ENCODE measurements around the gene ITPKC. TPM values are rescaled to one million over a fixed set of nuclear protein-coding genes. Genes with fewer than 3 reads are reported as not detected.

Gene ITPKC
- total and polyA plus RNA-seq, 3 experiments from 2014 or later = 5.5 to 8.9 (median 5.7) TPM

DNA sequence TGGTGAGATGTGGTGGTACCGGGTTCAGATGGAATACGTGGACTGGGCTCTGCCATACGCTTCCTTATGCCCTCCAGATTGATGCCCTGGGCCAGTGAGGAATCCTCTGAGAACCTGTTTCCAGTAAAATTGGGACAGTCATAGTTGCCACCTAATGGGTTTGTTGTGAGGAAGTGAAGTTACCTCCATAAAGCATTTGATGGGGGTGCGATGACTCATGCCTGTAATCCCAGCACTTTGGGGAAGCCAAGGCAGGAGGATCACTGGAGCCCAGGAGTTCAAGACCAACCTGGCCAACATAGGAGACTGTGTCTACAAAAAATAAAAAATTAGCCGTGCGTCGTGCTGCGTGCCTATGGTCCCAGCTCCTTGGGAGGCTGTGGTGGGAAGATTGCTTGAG, 38.9 kb downstream of the ITPKC start:
- Mint-ChIP-seq H3K9me3 (no peaks in the 10 kb centered on the region), H3K4me3 (peak overlapping the region; percentile 51 to 98 (median 87)), H3K36me3 (peaks cover 4 to 72% (median 20%) of the 10 kb centered on the region in 3 donors), H3K4me1 (peaks cover 50 to 69% (median 65%) of the 10 kb centered on the region in 3 donors), H3K27me3 (no peaks in the 10 kb centered on the region), H3K27ac (peak overlapping the region; percentile 66 to 98 (median 91))
- H3K27me3 ChIP-seq (ENCODE audit: insufficient read depth, low read length, poor library complexity, severe bottlenecking) = no peaks in the 10 kb centered on the region
- ChIA-PET CTCF (interaction anchor here (0.7 to 6.3 kb wide), 6 partner anchors 22 to 121 kb away, joined by 3 to 23 read pairs (median 6); partner anchors contain the start of genes EGLN2 and RAB4B), POLR2A (interaction anchor here (2.4 to 10.5 kb wide), 2 partner anchors 22 to 93 kb away, joined by 7 to 110 read pairs; partner anchors contain the start of gene RAB4B)
- peaks cover 27% of the 10 kb centered on the region for H3K36me3 ChIP-seq (ENCODE audit: insufficient read depth, low read length)
- no peak for DNase-seq
- no peaks in the 10 kb centered on the region for H3K9me3 ChIP-seq (ENCODE audit: low read length)
- H3K4me1 ChIP-seq (ENCODE audit: insufficient read depth, low read length) = peaks cover 44% of the 10 kb centered on the region
- H3K27ac ChIP-seq (ENCODE audit: low read depth, low read length) = no peak overlapping the region
- peak overlapping the region; percentile 26 for H3K4me3 ChIP-seq (ENCODE audit: low read length)

DNA sequence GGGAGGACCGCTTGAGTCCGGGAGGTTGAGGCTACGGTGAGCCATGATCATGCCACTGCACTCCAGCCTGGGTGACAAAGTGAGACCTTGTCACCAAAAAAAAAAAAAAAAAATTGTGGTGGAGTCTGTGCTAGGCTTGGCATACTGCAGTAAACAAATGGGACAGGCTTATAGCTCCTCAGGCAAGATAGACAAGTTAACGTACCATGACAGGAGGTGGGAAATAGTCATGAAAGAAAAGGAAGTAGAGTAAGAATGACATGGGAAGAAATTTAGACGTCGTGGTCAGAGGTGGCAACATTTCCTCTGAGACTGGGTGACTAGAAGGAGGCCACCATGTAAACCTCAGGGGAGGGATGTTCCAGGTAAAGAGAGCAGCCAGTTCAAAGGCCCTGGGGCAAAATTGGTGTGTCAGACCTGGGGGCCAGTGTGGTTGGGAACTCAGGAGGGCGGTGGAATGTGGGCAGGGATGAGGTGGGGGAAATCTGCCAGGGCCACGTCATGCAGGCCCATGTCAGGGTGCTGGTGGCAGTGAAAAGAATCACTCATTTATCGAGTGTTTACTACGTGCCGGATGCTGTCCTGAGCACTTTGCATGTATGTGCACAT, 39.7 kb downstream of the ITPKC start:
- Histone ChIP-seq H3K9me3 (ENCODE audit: low read length) (no peaks in the 10 kb centered on the region), H3K27me3 (ENCODE audit: insufficient read depth, low read length, poor library complexity, severe bottlenecking) (no peaks in the 10 kb centered on the region), H3K27ac (ENCODE audit: low read depth, low read length) (no peak overlapping the region), H3K36me3 (ENCODE audit: insufficient read depth, low read length) (peaks cover 33% of the 10 kb centered on the region), H3K4me1 (ENCODE audit: insufficient read depth, low read length) (peaks cover 44% of the 10 kb centered on the region), H3K4me3 (ENCODE audit: low read length) (no peak overlapping the region)
- Mint-ChIP-seq H3K4me3 (peak overlapping the region; percentile 13 to 88 (median 67)), H3K36me3 (peaks cover 4 to 71% (median 23%) of the 10 kb centered on the region in 3 donors), H3K27me3 (no peaks in the 10 kb centered on the region), H3K4me1 (peaks cover 49 to 73% (median 67%) of the 10 kb centered on the region in 3 donors), H3K27ac (peak overlapping the region; percentile 82 to 98 (median 88)), H3K9me3 (no peaks in the 10 kb centered on the region)
- POLR2A ChIA-PET = interaction anchor here (0.6 to 10.5 kb wide), 3 partner anchors 16 to 94 kb away, joined by 4 to 110 read pairs (median 7); partner anchors contain the start of gene RAB4B
- DNase-seq = peak in 4 of 5 donors; percentile 37 to 58 (median 52)
- CTCF ChIA-PET = interaction anchor here (0.8 to 6.3 kb wide), 6 partner anchors 22 to 94 kb away, joined by 3 to 23 read pairs (median 6); partner anchors contain the start of genes EGLN2 and RAB4B

DNA sequence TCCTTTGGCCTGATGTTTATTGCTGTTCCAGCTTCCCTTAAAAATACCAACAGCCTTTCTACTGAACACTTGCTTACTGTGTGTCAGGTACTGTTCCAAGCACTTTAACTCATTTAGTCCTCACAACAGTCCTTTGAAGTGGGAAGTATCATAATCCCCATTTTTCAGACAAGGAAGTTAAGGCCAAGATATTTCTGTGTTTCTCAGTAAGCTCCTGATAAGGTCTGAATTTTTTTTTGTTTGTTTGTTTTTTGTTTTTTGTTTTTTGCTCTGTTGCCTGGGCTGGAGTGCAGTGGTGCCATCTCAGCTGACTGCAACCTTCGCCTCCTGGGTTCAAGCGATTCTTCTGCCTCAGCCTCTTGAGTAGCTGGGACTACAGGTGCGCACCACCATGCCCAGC, 41.6 kb downstream of the ITPKC start:
- peaks cover 53 to 78% (median 71%) of the 10 kb centered on the region in 3 donors for H3K4me1 Mint-ChIP-seq
- H3K9me3 Mint-ChIP-seq = no peaks in the 10 kb centered on the region
- ChIA-PET POLR2A (interaction anchor here (0.6 to 10.5 kb wide), 3 partner anchors 9 to 40 kb away, joined by 3 to 110 read pairs (median 5); partner anchors contain the start of genes EGLN2 and RAB4B), CTCF (interaction anchor here (1.2 kb wide), 1 partner anchor 11 kb away, joined by 3 read pairs; no protein-coding TSS in a partner anchor)
- H3K27me3 Mint-ChIP-seq = no peaks in the 10 kb centered on the region
- Histone ChIP-seq H3K27ac (ENCODE audit: low read depth, low read length) (no peak overlapping the region), H3K27me3 (ENCODE audit: insufficient read depth, low read length, poor library complexity, severe bottlenecking) (no peaks in the 10 kb centered on the region), H3K4me3 (ENCODE audit: low read length) (no peak overlapping the region), H3K36me3 (ENCODE audit: insufficient read depth, low read length) (peaks cover 50% of the 10 kb centered on the region), H3K4me1 (ENCODE audit: insufficient read depth, low read length) (peaks cover 39% of the 10 kb centered on the region), H3K9me3 (ENCODE audit: low read length) (no peaks in the 10 kb centered on the region)
- no peak for DNase-seq
- H3K27ac Mint-ChIP-seq = peak overlapping the region in 7 of 8 donors; percentile 1 to 93 (median 81)
- peak overlapping the region in 1 of 7 donors; percentile 38 for H3K4me3 Mint-ChIP-seq
- peaks cover 9 to 82% (median 31%) of the 10 kb centered on the region in 3 donors for H3K36me3 Mint-ChIP-seq

DNA sequence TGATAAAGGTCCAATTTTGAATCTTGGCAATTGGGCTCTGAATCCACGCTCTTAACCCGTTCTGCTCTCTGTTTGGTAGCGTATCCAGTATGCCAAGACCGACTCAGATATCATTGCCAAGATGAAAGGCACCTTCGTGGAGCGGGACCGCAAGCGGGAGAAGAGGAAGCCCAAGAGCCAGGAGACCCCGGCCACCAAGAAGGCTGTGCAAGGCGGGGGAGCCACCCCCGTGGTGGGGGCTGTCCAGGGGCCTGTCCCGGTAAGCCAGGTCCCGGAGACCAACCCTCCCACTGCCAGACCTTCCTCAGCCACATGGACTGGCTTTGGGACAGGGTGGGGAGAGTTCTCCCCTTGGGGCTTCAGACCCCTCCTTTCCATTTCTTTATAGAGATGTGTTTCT, 42.4 kb downstream of the ITPKC start:
- Mint-ChIP-seq H3K4me1 (peaks cover 58 to 83% (median 76%) of the 10 kb centered on the region in 3 donors), H3K27me3 (no peaks in the 10 kb centered on the region), H3K4me3 (no peak overlapping the region), H3K27ac (peak overlapping the region in 1 of 8 donors; percentile 81), H3K36me3 (peaks cover 17 to 88% (median 35%) of the 10 kb centered on the region in 3 donors), H3K9me3 (no peaks in the 10 kb centered on the region)
- Histone ChIP-seq H3K4me1 (ENCODE audit: insufficient read depth, low read length) (peaks cover 41% of the 10 kb centered on the region), H3K9me3 (ENCODE audit: low read length) (no peaks in the 10 kb centered on the region), H3K36me3 (ENCODE audit: insufficient read depth, low read length) (peaks cover 59% of the 10 kb centered on the region), H3K27ac (ENCODE audit: low read depth, low read length) (no peak overlapping the region), H3K27me3 (ENCODE audit: insufficient read depth, low read length, poor library complexity, severe bottlenecking) (no peaks in the 10 kb centered on the region), H3K4me3 (ENCODE audit: low read length) (no peak overlapping the region)
- CTCF ChIA-PET = interaction anchor here (1.0 to 1.2 kb wide), 2 partner anchors 10 to 12 kb away, joined by 3 to 6 read pairs; no protein-coding TSS in a partner anchor
- POLR2A ChIA-PET = no interaction called here
- no peak for DNase-seq

DNA sequence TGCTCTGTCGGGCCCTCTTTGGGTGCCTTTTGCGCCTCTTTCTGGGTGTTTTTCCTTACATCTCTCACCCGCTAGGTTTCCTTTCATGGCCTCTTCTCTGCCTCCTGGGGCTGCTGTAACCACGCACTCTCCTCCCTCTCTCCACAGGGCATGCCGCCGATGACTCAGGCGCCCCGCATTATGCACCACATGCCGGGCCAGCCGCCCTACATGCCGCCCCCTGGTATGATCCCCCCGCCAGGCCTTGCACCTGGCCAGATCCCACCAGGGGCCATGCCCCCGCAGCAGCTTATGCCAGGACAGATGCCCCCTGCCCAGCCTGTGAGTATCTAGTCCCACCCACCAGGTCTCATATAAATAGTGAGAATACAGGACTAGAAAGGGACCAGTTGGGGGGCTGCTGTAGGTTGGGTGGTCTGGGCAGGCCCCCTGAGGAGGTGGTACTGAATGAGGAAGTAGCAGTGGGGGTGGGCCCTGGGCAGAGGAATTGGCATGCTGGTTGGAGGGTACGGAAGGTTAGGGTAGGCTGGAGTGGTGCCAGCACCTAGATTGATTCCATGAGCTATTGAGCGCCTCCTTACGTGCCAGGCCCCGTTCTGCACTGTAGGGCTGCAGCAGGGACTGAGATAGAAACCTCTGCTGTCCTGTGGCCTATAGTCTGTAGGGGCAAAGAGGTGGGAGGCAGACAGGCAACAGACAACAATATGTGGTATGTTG, 46.0 kb downstream of the ITPKC start:
- peak overlapping the region in 2 of 7 donors; percentile 51 to 80 for H3K4me3 Mint-ChIP-seq
- H3K36me3 Mint-ChIP-seq = peaks cover 25 to 83% (median 35%) of the 10 kb centered on the region in 3 donors
- H3K36me3 ChIP-seq (ENCODE audit: insufficient read depth, low read length) = peaks cover 65% of the 10 kb centered on the region
- H3K27me3 Mint-ChIP-seq = no peaks in the 10 kb centered on the region
- no peak overlapping the region for H3K4me3 ChIP-seq (ENCODE audit: low read length)
- H3K27me3 ChIP-seq (ENCODE audit: insufficient read depth, low read length, poor library complexity, severe bottlenecking) = no peaks in the 10 kb centered on the region
- H3K4me1 Mint-ChIP-seq = peaks cover 47 to 67% (median 63%) of the 10 kb centered on the region in 3 donors
- CTCF ChIA-PET = no interaction called here
- no peaks in the 10 kb centered on the region for H3K9me3 Mint-ChIP-seq
- no peak for DNase-seq
- H3K27ac ChIP-seq (ENCODE audit: low read depth, low read length) = no peak overlapping the region
- POLR2A ChIA-PET = no interaction called here
- no peaks in the 10 kb centered on the region for H3K9me3 ChIP-seq (ENCODE audit: low read length)
- peaks cover 28% of the 10 kb centered on the region for H3K4me1 ChIP-seq (ENCODE audit: insufficient read depth, low read length)
- H3K27ac Mint-ChIP-seq = peak overlapping the region; percentile 44 to 96 (median 90)

DNA sequence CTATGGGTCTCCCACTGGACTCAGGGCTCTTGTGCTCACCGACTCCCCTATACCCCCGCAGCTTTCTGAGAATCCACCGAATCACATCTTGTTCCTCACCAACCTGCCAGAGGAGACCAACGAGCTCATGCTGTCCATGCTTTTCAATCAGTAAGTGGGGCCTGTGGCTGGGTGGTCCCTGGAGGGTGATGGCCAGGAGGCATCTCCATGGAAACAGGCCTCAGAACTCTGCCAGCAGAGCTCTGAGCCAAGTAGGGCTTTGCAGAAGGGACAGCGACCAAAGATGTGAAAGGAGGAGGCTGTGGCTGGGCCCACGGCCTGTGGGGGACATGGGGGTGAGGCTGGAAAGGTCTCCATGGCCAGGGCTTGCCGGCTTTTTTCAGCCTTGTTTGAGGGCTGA, 46.6 kb downstream of the ITPKC start:
- no peaks in the 10 kb centered on the region for H3K9me3 ChIP-seq (ENCODE audit: low read length)
- peaks cover 42 to 62% (median 59%) of the 10 kb centered on the region in 3 donors for H3K4me1 Mint-ChIP-seq
- peaks cover 28% of the 10 kb centered on the region for H3K4me1 ChIP-seq (ENCODE audit: insufficient read depth, low read length)
- no peak overlapping the region for H3K27ac ChIP-seq (ENCODE audit: low read depth, low read length)
- ChIA-PET POLR2A (no interaction called here), CTCF (no interaction called here)
- no peaks in the 10 kb centered on the region for H3K27me3 ChIP-seq (ENCODE audit: insufficient read depth, low read length, poor library complexity, severe bottlenecking)
- DNase-seq = no peak
- H3K27ac Mint-ChIP-seq = peak overlapping the region; percentile 51 to 96 (median 90)
- peak overlapping the region in 1 of 7 donors; percentile 51 for H3K4me3 Mint-ChIP-seq
- H3K27me3 Mint-ChIP-seq = no peaks in the 10 kb centered on the region
- H3K36me3 ChIP-seq (ENCODE audit: insufficient read depth, low read length) = peaks cover 65% of the 10 kb centered on the region
- H3K9me3 Mint-ChIP-seq = no peaks in the 10 kb centered on the region
- H3K36me3 Mint-ChIP-seq = peaks cover 21 to 77% (median 31%) of the 10 kb centered on the region in 3 donors
- H3K4me3 ChIP-seq (ENCODE audit: low read length) = no peak overlapping the region

DNA sequence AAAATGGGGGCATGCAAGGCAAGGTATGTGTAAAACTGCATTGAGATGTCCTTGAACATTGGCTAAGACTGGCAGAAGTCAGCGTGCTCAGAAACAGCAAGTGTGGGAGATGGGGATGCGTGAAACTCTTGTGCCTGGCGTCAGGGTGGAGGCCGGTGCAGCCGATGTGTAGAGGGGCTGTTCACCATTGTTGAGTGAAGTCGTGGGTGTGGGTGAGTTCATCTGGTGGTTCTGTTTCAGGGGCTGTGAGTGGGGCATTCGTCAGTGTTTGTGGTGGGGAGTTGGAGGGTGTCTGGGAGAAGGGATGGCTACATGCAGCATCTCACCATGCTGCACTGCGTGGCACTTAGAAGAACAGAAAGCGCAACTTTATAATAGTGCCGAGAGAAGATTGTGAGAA, 47.1 kb downstream of the ITPKC start:
- H3K4me1 Mint-ChIP-seq = peaks cover 42 to 63% (median 59%) of the 10 kb centered on the region in 3 donors
- H3K36me3 ChIP-seq (ENCODE audit: insufficient read depth, low read length) = peaks cover 65% of the 10 kb centered on the region
- DNase-seq = no peak
- H3K9me3 ChIP-seq (ENCODE audit: low read length) = no peaks in the 10 kb centered on the region
- peaks cover 21 to 77% (median 31%) of the 10 kb centered on the region in 3 donors for H3K36me3 Mint-ChIP-seq
- H3K27ac Mint-ChIP-seq = peak overlapping the region; percentile 51 to 96 (median 90)
- no peaks in the 10 kb centered on the region for H3K9me3 Mint-ChIP-seq
- no peaks in the 10 kb centered on the region for H3K27me3 Mint-ChIP-seq
- ChIA-PET POLR2A (interaction anchor here (0.6 kb wide), 1 partner anchor 10 kb away, joined by 3 read pairs; no protein-coding TSS in a partner anchor), CTCF (no interaction called here)
- H3K4me1 ChIP-seq (ENCODE audit: insufficient read depth, low read length) = peaks cover 28% of the 10 kb centered on the region
- peak overlapping the region in 4 of 7 donors; percentile 8 to 83 (median 38) for H3K4me3 Mint-ChIP-seq
- no peaks in the 10 kb centered on the region for H3K27me3 ChIP-seq (ENCODE audit: insufficient read depth, low read length, poor library complexity, severe bottlenecking)
- H3K27ac ChIP-seq (ENCODE audit: low read depth, low read length) = no peak overlapping the region
- H3K4me3 ChIP-seq (ENCODE audit: low read length) = no peak overlapping the region
